Measurements from ENCODE around the gene NUMBL. TPM values are rescaled to one million over a fixed set of nuclear protein-coding genes. Genes with fewer than 3 reads are reported as not detected.

The NUMBL gene
- total RNA-seq, 1 experiment from 2014 or later = 38.4 TPM

- Histone ChIP-seq H3K9me3 (ENCODE audit: low read depth, low read length, poor library complexity, severe bottlenecking) (no peaks in the 10 kb centered on the region), H3K4me1 (ENCODE audit: insufficient read depth, low read length, poor library complexity, severe bottlenecking) (peaks cover 20% of the 10 kb centered on the region), H3K27me3 (replicated peaks; ENCODE audit: insufficient read depth, low read depth, low read length, poor library complexity) (no peaks in the 10 kb centered on the region), H3K36me3 (ENCODE audit: insufficient read depth, low read length, poor library complexity, severe bottlenecking) (peaks cover 70% of the 10 kb centered on the region), H3K27ac (ENCODE audit: low read depth, low read length, poor library complexity, severe bottlenecking) (no peak overlapping the region), H3K4me3 (ENCODE audit: low read depth, low read length, poor library complexity, severe bottlenecking) (no peak overlapping the region)
- no peak for DNase-seq (ENCODE audit: low spot score)
- no peak for TF ChIP-seq EZH2 (IDR thresholded peaks at IDR 0.05; ENCODE audit: borderline replicate concordance, low read depth, low read length, poor library complexity, severe bottlenecking)
- TF ChIP-seq, protein P1, sequence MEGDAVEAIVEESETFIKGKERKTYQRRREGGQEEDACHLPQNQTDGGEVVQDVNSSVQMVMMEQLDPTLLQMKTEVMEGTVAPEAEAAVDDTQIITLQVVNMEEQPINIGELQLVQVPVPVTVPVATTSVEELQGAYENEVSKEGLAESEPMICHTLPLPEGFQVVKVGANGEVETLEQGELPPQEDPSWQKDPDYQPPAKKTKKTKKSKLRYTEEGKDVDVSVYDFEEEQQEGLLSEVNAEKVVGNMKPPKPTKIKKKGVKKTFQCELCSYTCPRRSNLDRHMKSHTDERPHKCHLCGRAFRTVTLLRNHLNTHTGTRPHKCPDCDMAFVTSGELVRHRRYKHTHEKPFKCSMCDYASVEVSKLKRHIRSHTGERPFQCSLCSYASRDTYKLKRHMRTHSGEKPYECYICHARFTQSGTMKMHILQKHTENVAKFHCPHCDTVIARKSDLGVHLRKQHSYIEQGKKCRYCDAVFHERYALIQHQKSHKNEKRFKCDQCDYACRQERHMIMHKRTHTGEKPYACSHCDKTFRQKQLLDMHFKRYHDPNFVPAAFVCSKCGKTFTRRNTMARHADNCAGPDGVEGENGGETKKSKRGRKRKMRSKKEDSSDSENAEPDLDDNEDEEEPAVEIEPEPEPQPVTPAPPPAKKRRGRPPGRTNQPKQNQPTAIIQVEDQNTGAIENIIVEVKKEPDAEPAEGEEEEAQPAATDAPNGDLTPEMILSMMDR (conservative IDR thresholded peaks at IDR 0.05; ENCODE audit: low read depth, low read length) = no peak
- ChIA-PET POLR2A (ENCODE audit: low non-redundant PET) (interaction anchor here (0.6 kb wide), 1 partner anchor 14 kb away, joined by 5 read pairs; no protein-coding TSS in a partner anchor), CTCF (interaction anchor here (0.6 to 0.7 kb wide), 2 partner anchors 14 to 315 kb away, joined by 3 to 8 read pairs; no protein-coding TSS in a partner anchor)
- no TSS peak for BruUV-seq (replicated peaks)
- intact Hi-C loops (cut with micrococcal nuclease; ENCODE audit: unreplicated experiment) = no loop called here
Observed at GRCh38 chr19:40620161-40620485, 70.3 kb downstream of the NUMBL start.

DNA sequence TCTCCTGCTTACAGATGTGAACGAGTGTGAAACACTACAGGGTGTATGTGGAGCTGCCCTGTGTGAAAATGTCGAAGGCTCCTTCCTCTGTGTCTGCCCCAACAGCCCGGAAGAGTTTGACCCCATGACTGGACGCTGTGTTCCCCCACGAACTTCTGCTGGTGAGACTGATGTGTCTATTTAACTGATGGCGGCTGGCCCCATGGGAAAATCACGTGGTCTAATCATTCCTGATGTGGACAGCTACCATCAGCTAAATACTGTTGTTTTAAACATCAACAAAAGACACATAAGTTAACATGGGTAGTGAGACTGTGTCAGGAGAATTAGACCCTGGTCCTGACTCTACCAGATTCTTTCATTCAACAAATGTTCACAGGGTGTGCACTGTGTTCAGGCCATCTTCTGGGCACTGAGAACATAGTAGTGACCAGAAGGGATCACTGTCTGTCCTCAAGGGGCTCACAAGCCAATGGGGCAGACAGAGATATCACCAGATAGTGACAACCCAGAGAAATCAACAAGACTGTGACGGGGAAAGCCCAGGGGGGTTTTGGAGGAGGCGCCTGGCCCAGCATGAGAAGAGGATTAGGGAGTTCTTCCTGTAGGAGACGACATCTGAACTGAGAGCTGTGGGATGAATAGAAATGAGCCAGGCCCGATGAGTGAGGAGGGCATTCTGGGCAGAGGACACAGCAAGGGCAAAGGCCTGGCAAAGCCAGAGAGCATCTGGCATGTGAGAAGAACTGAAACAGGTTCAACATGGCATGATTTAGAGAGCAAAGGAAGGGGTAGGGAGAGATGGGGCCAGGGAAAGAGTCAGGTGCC, 70.9 kb downstream of the NUMBL start:
- DNase-seq (ENCODE audit: low spot score) = no peak
- Histone ChIP-seq H3K4me3 (ENCODE audit: low read depth, low read length, poor library complexity, severe bottlenecking) (no peak overlapping the region), H3K27ac (ENCODE audit: low read depth, low read length, poor library complexity, severe bottlenecking) (no peak overlapping the region), H3K4me1 (ENCODE audit: insufficient read depth, low read length, poor library complexity, severe bottlenecking) (peaks cover 25% of the 10 kb centered on the region), H3K36me3 (ENCODE audit: insufficient read depth, low read length, poor library complexity, severe bottlenecking) (peaks cover 67% of the 10 kb centered on the region), H3K27me3 (replicated peaks; ENCODE audit: insufficient read depth, low read depth, low read length, poor library complexity) (no peaks in the 10 kb centered on the region), H3K9me3 (ENCODE audit: low read depth, low read length, poor library complexity, severe bottlenecking) (no peaks in the 10 kb centered on the region)
- TF ChIP-seq EZH2 (IDR thresholded peaks at IDR 0.05; ENCODE audit: borderline replicate concordance, low read depth, low read length, poor library complexity, severe bottlenecking) = no peak
- TF ChIP-seq, protein P1 (conservative IDR thresholded peaks at IDR 0.05; ENCODE audit: low read depth, low read length) = no peak
- POLR2A ChIA-PET (ENCODE audit: low non-redundant PET) = interaction anchor here (0.6 kb wide), 1 partner anchor 15 kb away, joined by 5 read pairs; no protein-coding TSS in a partner anchor
- intact Hi-C loops (cut with micrococcal nuclease; ENCODE audit: unreplicated experiment) = no loop called here
- CTCF ChIA-PET = interaction anchor here (0.5 kb wide), 1 partner anchor 9 kb away, joined by 5 read pairs; no protein-coding TSS in a partner anchor
- BruUV-seq (replicated peaks) = no TSS peak

DNA sequence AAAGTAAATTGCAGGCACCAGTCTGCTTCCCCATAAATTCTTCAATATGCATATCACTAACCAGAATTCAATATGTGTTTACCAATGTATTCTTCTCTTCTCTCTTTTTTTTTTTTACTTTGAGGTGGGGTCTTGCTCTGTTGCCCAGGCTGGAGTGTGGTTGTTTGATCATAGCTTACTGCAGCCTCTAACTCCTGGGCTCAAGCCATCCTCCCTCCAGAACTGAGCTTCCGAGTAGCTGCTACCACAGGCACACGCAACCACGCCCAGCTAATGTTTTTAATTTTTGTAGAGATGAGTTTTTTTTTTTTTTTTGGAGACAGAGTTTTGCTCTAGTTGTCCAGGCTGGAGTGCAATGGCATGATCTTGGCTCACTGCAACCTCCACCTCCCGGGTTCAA, 72.5 kb downstream of the NUMBL start:
- DNase-seq (ENCODE audit: low spot score) = no peak
- H3K4me3 ChIP-seq (ENCODE audit: low read depth, low read length, poor library complexity, severe bottlenecking) = no peak overlapping the region
- POLR2A ChIA-PET (ENCODE audit: low non-redundant PET) = interaction anchor here (0.5 kb wide), 1 partner anchor 17 kb away, joined by 3 read pairs; the partner anchor contains the start of gene LTBP4
- no peak overlapping the region for H3K27ac ChIP-seq (ENCODE audit: low read depth, low read length, poor library complexity, severe bottlenecking)
- H3K4me1 ChIP-seq (ENCODE audit: insufficient read depth, low read length, poor library complexity, severe bottlenecking) = peaks cover 22% of the 10 kb centered on the region
- BruUV-seq (replicated peaks) = no TSS peak
- TF ChIP-seq, protein P1 (conservative IDR thresholded peaks at IDR 0.05; ENCODE audit: low read depth, low read length) = no peak
- TF ChIP-seq EZH2 (IDR thresholded peaks at IDR 0.05; ENCODE audit: borderline replicate concordance, low read depth, low read length, poor library complexity, severe bottlenecking) = no peak
- intact Hi-C loops (cut with micrococcal nuclease; ENCODE audit: unreplicated experiment) = no loop called here
- no peaks in the 10 kb centered on the region for H3K9me3 ChIP-seq (ENCODE audit: low read depth, low read length, poor library complexity, severe bottlenecking)
- H3K27me3 ChIP-seq (replicated peaks; ENCODE audit: insufficient read depth, low read depth, low read length, poor library complexity) = no peaks in the 10 kb centered on the region
- CTCF ChIA-PET = interaction anchor here (0.7 kb wide), 1 partner anchor 286 kb away, joined by 5 read pairs; no protein-coding TSS in a partner anchor
- peaks cover 63% of the 10 kb centered on the region for H3K36me3 ChIP-seq (ENCODE audit: insufficient read depth, low read length, poor library complexity, severe bottlenecking)
